HG03095 (cell line): ENCODE data around the gene SIX1.
A peak's percentile ranks its signal among the peaks of the same experiment; 100 is the strongest.

Experiments used
- ATAC-seq: cut with Tn5 transposase; IDR thresholded peaks from one replicate; pipeline ENCODE4 v1.9.1; 2021; ENCODE audit warnings: moderate library complexity; ENCODE audit not compliant: unreplicated experiment

SIX1 gene

DNA sequence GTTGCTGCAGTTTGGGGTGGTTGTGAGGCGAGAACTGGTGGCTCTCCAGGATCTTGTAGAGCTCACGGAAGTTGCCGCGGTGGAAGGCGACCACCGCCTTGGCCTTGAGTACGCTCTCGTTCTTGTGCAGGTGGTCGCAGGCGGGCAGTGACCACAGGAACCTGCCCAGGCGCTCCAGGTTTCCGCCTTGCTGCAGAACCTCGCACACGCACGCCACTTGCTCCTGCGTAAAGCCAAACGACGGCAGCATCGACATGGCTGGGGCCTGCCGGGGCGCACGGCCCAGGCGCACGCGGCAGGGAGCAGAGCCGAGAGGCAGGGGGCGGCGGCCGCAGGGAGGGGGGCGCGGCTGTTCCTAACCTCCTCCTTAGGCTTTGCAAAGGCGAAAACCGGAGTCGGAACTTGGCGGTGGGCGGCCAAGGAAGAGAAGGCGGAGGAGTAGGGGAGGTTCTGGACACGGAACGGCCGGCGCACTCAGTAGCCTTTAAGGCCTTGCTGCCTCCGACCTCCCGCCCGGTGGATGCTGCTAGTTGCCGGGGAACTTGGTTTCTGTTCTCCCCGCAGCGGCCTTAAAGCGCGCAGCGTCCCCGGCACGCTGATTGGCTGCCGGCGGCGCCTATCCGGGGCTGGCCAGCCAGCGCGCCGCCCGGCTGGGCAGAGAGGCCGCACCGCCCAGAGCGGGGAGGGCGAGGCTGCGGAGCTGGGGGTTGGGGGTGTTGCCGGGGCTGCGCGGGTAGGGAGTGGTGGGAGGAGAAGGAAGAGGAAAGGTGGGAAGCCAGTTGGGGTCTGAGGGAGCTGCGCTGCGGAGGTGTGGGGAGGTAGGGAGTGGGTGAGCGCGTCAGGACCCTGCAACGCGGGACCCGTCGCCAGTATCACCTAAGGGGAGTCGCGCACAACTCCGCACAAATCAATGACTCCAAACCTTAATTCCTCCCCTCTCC is at the start of gene SIX1:
TSS of gene SIX1 (minus strand) at position 544 of the 941 bp plus-strand sequence. CDS start at position 256, 288 bp downstream.
- ATAC-seq = peak; percentile 61

DNA sequence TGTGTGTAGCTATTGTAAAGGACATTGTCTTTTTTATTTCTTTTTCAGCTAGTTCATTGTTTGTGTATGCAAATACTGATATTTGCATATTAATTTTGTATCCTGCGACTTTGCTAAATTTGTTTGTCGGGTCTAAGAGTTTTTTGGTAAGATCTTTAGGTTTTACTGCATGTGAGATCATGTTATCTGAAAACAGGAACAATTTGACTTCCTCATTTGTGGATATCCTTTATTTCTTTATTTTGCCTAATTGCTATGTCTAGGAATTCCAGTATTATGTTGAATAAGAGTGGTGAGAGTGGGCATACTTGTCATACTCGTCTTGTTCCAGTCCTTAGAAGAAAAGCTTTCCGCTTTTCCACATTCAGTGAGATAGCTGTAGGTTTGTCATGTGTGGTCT is 46.0 kb upstream of the SIX1 start:
- ATAC-seq = no peak

DNA sequence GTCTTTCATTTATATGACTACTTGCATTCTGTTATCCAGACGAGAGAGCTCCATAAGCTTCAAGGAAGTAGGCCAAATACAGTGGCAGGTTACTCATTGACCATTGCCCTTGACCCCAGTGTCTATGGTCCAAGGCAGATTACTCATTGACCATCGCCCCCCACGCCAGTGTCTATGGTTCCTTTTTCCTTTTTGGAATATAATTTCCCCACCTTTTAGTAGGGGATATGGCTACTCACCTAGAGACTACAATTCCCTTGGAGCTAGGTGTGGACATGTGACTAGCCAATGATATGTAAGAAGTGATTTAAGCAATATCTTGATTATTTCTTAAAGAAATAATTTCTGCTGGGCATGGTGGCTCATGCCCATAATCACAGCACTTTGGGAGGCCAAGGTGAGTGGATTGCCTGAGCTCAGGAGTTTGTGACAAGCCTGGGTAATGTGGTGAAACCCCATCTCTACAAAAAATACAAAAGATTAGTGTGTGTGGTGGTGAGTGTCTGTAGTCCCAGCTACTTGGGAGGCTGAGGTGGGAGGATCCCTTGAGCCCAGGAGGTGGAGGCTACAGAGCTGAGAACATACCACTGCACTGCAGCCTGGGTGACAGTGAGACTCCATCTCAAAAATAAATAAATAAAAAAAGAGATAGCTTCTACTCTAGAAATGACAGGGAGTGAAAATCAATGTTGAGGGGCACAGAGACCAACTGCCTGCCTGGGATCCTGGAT is 42.3 kb upstream of the SIX1 start:
- ATAC-seq = no peak

DNA sequence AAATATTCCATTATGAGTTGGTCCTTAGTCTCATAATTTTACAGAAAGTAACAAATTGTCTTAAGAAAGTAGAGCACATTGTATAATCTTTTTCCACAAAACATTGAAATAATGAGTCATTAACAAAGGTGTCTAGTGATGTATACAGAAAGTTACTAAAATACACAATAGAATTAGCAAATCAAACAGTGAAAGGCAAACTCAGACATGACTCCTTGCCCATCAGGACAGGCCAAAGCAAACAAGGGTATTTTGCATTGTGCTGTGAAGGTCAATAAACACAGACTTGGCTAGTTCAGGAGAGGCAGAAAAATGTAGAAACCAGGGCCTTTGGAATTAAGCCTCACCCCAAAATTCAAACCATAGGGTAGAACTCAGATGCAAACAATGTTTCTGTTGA is 37.6 kb upstream of the SIX1 start:
- no peak for ATAC-seq

DNA sequence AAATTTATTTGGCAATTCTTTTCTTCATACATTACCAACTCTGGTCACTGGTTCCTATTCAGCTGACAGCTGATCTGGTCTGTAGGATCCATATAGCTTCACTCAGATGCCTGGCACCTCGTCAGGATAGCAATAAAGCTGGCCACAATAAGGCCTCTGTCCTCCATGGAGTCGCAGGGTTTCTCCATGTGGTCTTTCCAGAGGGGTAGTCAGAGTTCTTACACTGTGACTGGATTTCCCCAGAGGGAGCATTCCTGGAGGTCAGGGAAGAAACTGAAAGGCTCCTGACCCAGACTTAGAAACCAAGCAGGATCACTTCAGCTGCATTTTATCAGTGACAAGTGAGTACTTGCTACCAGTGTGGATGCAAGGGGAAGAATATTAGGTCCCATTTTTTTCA is 34.9 kb upstream of the SIX1 start:
- no peak for ATAC-seq

DNA sequence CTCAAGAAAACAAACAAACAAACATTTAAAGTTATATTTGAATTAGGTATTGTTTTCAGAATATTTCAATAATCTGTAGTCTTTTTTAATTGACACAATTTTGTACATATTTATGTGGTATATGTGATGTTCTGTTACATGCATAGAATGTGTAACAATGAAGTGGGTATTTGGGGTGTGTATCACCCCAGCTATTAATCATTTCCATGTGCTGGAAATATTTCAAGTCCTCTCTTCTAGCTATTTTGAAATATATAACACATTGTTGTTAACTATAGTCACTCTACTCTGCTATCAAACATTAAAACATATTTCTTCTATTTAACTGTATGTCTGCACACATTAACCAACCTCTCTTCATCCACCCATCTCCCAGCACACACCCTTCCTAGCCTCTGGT is 32.0 kb upstream of the SIX1 start:
- ATAC-seq = no peak

DNA sequence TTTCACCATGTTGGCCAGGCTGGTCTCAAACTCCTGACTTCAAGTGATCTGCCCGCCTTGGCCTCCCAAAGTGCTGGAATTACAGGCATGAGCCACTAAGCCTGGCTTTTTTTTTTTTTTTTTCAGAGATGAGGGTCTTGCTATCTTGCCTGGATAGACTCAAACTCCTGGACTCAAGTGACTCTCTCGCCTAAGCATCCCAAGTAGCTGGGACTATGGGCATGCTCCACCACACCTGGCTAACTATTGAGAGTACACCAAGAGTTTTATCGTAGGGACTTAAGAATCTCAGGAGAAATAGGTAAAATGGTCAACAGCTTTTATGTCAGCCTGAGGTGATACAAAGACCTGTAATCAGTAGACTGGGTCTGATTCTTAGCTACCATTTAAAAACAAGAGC is 31.2 kb upstream of the SIX1 start:
- ATAC-seq = no peak

DNA sequence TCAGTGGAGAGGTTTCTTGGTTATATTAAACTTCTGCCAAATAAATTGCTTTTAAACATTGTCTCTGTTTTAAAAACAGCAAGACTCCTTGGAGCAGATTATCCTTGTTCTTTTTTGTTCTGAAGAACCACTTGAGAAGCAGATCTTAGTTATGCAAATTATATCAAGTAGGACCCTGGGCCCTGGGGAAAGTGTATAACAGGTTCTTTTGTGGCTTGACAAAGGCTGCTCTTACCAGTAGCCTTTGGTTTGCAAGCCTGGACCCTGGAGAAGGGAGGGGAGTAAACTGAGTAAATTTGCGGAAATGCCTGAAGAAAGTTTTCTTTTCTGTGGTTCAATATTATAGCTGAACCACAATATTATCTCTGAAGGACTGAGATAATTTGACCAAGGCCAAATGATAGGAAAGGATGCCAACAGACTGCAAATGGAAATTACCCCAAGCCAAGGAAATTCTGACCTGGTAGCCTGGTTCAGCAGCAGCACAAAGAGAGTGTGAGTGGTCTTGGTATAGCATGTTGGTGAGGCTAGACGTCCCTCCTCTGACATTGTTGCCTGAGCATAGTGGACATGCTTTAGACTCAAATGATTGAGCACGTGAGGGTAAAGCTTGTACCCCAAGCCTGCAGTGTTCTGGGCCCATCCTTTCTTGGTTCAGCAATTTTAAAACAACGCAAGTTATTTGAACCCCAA is 30.4 kb upstream of the SIX1 start:
- ATAC-seq = no peak

DNA sequence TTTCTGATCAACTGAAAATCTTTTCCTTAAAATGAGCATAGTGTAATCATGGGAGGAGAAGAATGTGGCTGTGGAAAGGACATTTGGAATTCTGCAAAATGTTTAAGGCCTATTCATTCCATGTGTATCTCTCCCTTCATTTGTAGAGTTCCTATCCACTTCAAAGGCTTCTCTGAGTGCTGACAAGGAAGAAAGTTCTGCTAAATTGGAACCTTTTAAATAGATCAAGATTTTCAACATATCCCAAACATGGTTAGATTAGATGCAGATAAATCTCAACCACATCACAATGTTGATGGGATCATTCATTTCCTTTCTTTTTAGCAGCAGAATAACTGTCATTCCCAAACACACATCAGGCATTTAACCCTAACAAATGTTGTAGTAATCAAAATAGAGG is 28.4 kb upstream of the SIX1 start:
- no peak for ATAC-seq

DNA sequence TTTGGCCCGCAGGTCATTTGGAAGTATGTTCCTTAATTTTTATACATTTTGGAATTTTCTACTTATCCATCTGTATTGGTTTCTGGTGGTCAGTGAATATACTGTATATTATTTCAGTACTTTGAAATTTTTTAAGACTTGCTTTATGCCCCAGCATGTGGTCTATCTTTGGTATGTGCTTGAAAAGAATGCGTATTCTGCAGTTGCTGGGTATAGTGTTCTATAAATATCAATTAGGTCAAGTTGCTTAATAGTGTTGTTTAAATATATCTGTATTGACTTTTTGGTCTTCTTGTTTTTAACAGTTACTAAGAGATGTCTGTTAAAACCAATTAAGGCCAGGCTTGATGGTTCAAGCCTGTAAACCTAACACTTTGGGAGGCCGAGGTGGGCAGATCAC is 21.7 kb upstream of the SIX1 start:
- ATAC-seq = no peak

DNA sequence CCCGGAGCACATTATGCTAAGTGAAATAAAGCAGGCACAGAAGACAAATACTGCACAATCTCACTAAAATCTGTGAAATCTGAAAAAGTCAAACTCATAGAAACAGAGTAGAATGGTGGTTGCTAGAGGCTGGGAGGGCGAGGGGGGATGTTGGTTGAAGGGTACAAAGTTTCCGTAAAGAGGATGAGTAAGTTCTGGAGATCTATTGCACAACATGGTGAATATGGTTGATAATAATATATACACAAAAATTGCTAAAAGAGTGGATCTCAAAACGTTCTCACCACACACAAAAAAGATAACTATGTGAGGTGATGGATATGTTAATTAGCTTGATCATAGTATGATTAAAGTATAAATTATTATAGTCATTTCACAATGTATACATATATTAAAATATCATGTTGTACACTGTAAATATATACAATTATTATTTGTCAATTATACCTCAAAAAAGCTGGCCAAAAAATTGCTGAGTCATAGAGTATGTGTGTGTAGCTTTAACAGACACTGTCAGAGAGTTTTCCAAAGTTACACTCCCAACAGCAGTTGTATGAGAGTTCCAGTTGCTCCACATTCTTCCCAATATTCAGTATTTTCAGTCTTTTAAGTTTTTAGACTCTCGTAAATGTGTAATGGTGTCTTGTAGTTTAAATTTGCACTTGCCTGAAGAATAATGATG is 19.3 kb upstream of the SIX1 start:
- no peak for ATAC-seq

DNA sequence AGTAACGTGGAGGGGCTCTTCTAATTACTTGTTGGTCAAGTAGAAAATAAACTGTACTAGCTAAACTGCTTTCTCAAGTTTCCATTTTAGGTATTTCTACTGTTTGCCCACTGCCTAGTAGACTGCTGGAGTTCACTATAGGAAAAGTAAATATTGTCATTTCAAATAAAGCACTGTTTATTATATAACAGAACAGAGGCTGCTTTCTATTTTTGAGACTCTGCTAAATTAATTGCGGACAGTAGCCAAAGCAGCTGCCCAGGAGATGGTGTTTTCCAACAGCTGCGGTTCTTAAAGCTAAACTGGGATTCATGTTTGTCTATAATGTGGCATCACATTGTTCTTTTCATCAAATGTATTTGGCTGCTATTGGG is 15.9 kb upstream of the SIX1 start:
- no peak for ATAC-seq

DNA sequence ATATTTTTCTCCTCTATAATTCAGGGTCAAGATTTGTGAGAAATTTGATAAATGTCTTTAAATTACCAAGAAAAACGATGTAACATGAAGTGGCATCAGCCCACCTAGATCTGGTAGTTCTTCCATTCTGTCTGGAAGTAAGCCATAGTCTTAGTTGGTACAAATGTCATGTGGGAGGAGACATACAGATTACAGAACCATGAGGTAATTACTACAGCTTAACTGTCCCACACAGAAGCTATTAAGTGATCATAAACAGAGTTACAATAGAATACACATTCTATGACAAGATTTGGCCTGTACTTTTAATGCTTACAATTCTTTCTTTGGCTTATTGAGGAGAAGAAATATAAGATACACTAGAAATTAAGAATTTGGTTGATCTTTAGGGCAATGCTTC is 13.7 kb upstream of the SIX1 start:
- no peak for ATAC-seq

DNA sequence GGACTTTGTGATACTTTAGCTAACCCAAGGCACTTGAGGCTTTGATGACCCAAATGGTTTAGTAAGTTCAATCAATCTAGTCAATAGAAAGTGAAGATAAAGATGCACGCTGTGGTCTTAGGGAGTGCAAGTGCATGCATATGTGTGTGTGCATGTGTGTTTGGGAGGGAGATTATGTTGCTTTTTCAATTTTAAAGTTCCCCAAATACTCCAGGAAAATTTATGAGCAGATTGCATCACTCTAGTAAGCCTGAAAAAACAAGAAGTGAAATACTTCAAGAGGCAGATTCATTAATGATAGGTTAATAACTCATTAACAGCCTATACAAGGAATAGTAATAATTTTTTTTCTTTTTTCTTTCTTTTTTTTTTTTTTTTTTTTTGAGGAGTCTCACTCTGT is 12.4 kb upstream of the SIX1 start:
- no peak for ATAC-seq

DNA sequence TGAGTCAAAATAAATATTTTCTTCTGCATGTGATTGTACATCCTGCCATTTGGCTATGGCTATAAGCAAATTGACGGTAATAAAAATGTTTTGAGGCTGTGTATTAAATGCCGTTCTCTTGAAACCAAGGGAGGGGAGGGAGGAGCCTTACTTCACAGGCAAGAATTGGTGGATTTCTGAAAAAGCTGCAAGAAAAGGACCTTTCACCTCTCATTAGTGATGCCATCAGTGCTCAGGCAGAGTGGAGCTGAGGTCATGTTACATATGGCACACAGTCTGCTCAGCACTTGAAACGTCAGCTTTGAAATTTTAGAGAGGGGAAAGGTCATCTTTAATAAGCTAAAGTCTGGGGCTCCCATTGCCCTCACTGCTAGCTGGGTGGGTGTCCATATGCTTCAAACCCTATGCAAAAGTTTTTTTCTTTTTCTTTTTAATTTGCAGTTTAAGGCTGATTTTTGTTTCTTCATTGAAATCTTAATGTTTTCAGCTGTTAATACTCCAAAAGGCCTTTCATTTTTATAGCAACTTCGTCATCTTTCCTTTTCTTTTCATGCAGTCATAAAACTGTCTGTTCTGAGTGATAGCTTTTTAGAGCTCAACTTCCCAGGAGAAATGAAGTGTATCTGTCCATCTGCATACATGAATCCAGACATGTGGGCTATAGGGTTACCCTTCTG is 9.8 kb upstream of the SIX1 start:
- ATAC-seq = no peak

DNA sequence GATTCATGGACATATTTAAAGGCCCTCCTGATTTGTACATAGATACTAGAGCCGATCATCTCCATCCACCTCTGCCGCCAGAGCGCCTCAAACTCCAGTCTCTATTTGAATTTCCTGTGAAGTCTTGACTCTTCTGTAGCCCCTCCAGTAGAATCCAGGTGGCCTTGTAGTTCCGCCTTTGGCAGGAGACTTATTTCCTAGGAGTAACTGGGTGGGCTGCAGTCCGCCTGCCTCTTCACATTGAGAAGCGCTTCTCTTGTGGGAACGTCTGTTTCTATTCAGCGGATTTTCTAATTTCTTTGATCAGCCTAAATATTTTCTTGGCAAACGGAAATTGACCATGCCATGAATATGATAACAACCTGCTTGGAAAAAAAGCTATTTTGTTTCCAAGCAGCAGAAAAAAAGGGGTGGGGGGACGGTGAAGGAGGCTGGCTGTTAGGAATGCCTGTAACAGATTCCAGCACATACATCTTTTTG is 9.0 kb upstream of the SIX1 start:
- no peak for ATAC-seq

DNA sequence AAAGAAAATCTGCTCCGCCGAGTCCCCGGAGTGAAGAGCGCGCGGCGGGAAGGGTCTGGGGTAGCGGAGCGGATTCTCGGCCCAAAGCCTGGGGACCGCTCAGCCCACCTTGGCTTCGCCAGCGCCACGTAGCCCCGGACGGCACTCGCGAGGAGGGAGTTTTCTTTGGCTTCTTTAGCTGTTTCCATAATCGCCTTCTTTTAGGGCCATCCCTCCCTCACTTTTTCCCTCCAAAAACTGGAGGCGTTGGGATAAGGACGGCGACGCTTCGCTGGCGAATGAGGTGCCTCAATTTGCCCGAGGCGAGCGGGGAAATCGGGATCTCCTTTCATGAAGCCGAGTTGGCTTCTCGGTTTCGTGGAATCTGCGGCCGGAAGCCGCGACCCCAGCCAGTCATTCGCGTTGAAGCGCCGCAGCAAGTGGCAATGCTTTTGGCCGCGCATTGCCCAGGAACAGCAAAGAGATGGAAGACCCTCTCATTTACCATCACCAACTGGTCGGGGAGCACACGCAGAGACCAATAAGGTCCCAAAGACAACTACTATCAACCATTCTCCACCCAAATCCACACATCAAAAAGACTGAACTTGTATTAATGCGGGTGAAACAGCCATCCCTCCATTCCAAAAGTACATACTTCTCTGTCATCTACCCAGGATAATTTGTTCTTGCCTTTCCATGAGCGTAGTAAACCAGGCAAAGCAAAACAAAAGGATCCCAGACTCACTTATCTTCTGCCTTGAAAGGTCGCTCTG is 8.4 kb upstream of the SIX1 start:
- no peak for ATAC-seq

DNA sequence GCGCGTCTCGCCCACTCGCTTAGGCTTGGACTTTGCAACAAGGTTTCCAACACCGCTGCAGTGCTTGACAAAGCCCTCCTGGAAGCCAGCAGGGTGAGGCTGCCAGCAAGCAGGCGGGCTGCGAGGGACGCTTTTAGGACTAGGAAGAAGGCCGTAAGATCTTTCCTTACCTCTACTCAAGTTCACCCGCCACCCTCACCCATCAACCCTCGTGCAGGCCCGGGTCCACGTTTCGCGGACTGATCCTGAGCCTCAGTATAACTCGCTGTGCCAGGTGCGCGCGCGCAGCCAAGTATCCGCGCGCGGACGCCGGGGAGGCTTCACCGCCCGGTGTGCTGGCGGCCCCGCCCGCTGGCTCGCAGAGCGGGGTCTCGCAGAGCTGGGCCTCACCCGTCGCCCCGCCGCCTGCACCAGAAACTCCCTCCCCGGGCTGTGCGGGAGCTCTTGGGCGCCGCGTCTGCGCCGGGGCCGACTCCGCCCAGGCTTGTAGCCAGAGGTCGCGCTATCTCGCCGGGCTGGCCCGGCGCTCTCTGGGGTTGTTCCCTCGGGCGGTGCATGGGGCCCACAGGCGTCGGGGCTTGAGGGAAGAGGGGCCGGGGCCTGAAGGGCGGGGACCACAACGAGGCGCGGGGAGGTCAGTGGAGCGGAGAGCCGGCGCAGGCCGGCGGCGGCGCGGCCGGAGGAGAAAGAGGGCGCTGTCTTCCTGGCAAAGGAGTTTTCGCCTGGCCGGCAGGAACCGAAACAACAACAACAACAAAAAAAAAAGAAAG is 7.6 kb upstream of the SIX1 start:
- peak; percentile 93 for ATAC-seq
